ENCODE results near the gene SIGLEC8.

- TF ChIP-seq ZNF280B (CRISPR knock-in tag; IDR thresholded peaks at IDR 0.05) (no peak), BHLHE40 (IDR thresholded peaks at IDR 0.05; ENCODE audit: low read length) (no peak), POLR2A (conservative IDR thresholded peaks at IDR 0.05) (no peak), ZNF184 (CRISPR knock-in tag; IDR thresholded peaks at IDR 0.05) (no peak)
- TF ChIP-seq, protein P1, sequence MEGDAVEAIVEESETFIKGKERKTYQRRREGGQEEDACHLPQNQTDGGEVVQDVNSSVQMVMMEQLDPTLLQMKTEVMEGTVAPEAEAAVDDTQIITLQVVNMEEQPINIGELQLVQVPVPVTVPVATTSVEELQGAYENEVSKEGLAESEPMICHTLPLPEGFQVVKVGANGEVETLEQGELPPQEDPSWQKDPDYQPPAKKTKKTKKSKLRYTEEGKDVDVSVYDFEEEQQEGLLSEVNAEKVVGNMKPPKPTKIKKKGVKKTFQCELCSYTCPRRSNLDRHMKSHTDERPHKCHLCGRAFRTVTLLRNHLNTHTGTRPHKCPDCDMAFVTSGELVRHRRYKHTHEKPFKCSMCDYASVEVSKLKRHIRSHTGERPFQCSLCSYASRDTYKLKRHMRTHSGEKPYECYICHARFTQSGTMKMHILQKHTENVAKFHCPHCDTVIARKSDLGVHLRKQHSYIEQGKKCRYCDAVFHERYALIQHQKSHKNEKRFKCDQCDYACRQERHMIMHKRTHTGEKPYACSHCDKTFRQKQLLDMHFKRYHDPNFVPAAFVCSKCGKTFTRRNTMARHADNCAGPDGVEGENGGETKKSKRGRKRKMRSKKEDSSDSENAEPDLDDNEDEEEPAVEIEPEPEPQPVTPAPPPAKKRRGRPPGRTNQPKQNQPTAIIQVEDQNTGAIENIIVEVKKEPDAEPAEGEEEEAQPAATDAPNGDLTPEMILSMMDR (IDR thresholded peaks at IDR 0.05 in 2 of 3, conservative IDR thresholded peaks at IDR 0.05 in 1 of 3; ENCODE audit: insufficient read depth in 2 of 3, low read depth in 1 of 3, low read length in 3 of 3): no peak
Measured at GRCh38 chr19:51457351-51458013, 772 bp downstream of the SIGLEC8 start.

Data from K562 (cell line).